HTR-8/SVneo (cell line): Measurements from ENCODE around the gene MROH2B.

Experiments used
- DNase-seq: peaks from one replicate; pipeline ENCODE4 v3.0.0; 2011; ENCODE audit warnings: low spot score, mixed read lengths; ENCODE audit not compliant: insufficient read length
- FAIRE-seq: peaks from 2 replicates; lab custom pipeline; 2011; peaks lifted over from hg19 to GRCh38; lab: Jason Lieb, UNC

MROH2B gene

GRCh38 chr5:40981420-40981819 lies 89.7 kb downstream of the MROH2B start:
- FAIRE-seq (no peak), DNase-seq (no peak)

GRCh38 chr5:40976836-40977235 lies 94.3 kb downstream of the MROH2B start:
- FAIRE-seq, result no peak
- DNase-seq, result no peak

- no peak for FAIRE-seq
- no peak for DNase-seq
These were observed 95.1 kb downstream of the MROH2B start for GRCh38 chr5:40976041-40976440.

- DNase-seq (no peak), FAIRE-seq (peak; percentile 13)
These were observed 97.7 kb downstream of the MROH2B start for GRCh38 chr5:40973364-40974004.

- FAIRE-seq, result no peak
- no peak for DNase-seq
These were observed 98.7 kb downstream of the MROH2B start for GRCh38 chr5:40972434-40972833.

- FAIRE-seq, result peak; percentile 26
These were observed 108.8 kb downstream of the MROH2B start for GRCh38 chr5:40962207-40962955.

GRCh38 chr5:40960037-40960436 lies 111.1 kb downstream of the MROH2B start:
- DNase-seq (peak; percentile 22), FAIRE-seq (no peak)

More at GRCh38 chr5:40962207-40962955, 108.8 kb downstream of the MROH2B start:
- DNase-seq, result no peak

GRCh38 chr5:40958811-40959210 lies 112.3 kb downstream of the MROH2B start:
- FAIRE-seq (peak; percentile 68), DNase-seq (no peak)

- FAIRE-seq, result peak; percentile 31
These were observed 114.1 kb downstream of the MROH2B start for GRCh38 chr5:40957048-40957447.

GRCh38 chr5:40955313-40955712 lies 115.8 kb downstream of the MROH2B start:
- peak; percentile 13 for FAIRE-seq
- no peak for DNase-seq

More at GRCh38 chr5:40957048-40957447, 114.1 kb downstream of the MROH2B start:
- no peak for DNase-seq
